K562 (cell line): ENCODE results near the gene SLC22A23. TPM values are rescaled to one million over a fixed set of nuclear protein-coding genes. Genes with fewer than 3 reads are reported as not detected.
A peak's percentile ranks its signal among the peaks of the same experiment; 100 is the strongest.

Experiments
- ATAC-seq: fragments of 200-7000 bp; cut with Tn5 transposase; 3 replicates; pipeline ENCODE4 v1.9.1; 2020; ENCODE audit warnings: moderate library complexity
- BruUV-seq: library from RNA; stranded (reverse); fragments of 400-500 nt; replicated peaks from 2 replicates; lab custom pipeline; 2021; lab: Mats Ljungman, UMichigan
- CTCF ChIA-PET: fragments of 300-600 bp; formaldehyde crosslinking; extraction: SDS; loops from one replicate; lab custom pipeline; 2021; ENCODE audit warnings: low intra/inter-chr PET ratio; lab: Yijun Ruan, JAX
- POLR2A ChIA-PET: fragments of 300-600, 350-650 bp; sonication (Branson Sonifier 250); formaldehyde crosslinking; extraction: SDS; loops from one replicate; lab custom pipeline; 2021; ENCODE audit warnings: antibody characterized with exemption, inconsistent platforms; lab: Yijun Ruan, JAX
- DNase-seq, 4 experiments: peaks; one replicate each; pipeline versions ENCODE4 v3.0.0 to v3.0.0-alpha.2; 2011 to 2018; ENCODE audit warnings: low spot score in 3 of 4, mixed read lengths in 3 of 4; ENCODE audit errors: extremely low read depth in 1 of 4
- FAIRE-seq: peaks from 2 replicates; lab custom pipeline; 2011; peaks lifted over from hg19 to GRCh38; lab: Jason Lieb, UNC
- H2AFZ ChIP-seq: 2 replicates; pipeline ENCODE4 v1.6.0; 2011; ENCODE audit warnings: low read depth, low read length, control low read depth, inconsistent platforms
- H3K27ac ChIP-seq: fragments of 200-600 bp; 3 replicates; pipeline ENCODE4 v1.8.0; 2011; ENCODE audit warnings: low read depth, mild to moderate bottlenecking, control low read depth, inconsistent platforms, low read length, moderate library complexity, mixed read lengths; ENCODE audit errors: extremely low read depth
- H3K27me3 ChIP-seq, 2 experiments: fragments of 300-600 bp in 1 of 2; 2 replicates in 1 of 2; 3 replicates in 1 of 2; pipeline versions ENCODE4 v1.6.0 to v1.8.0; 2011; ENCODE audit warnings: inconsistent platforms in 2 of 2, low read length in 2 of 2, mild to moderate bottlenecking in 1 of 2, mixed read lengths in 1 of 2, moderate library complexity in 1 of 2; ENCODE audit not compliant: control insufficient read depth in 2 of 2, insufficient read depth in 2 of 2
- H3K36me3 ChIP-seq: fragments of 300-600 bp; 3 replicates; pipeline ENCODE4 v1.8.0; 2011; ENCODE audit warnings: mild to moderate bottlenecking, low read length, inconsistent platforms; ENCODE audit not compliant: control insufficient read depth, insufficient read depth
- H3K4me1 ChIP-seq, 2 experiments: fragments of 200-600 bp in 1 of 2; replicated peaks in 1 of 2; 2 replicates in 1 of 2; 3 replicates in 1 of 2; pipeline versions ENCODE4 v1.5.1 to v1.8.0; 2011; ENCODE audit warnings: inconsistent platforms in 2 of 2, low read length in 2 of 2, mild to moderate bottlenecking in 1 of 2, mixed read lengths in 1 of 2, moderate library complexity in 1 of 2; ENCODE audit not compliant: control insufficient read depth in 2 of 2, insufficient read depth in 2 of 2
- H3K4me2 ChIP-seq: 2 replicates; pipeline ENCODE4 v1.6.1; 2011; ENCODE audit warnings: low read length, control low read depth, inconsistent platforms, mixed read lengths; ENCODE audit not compliant: insufficient read depth
- H3K4me3 ChIP-seq: fragments of 200-600 bp; sonication (generic), shearing (Covaris generic); 2 replicates; pipeline ENCODE4 v1.5.1; 2016; ENCODE audit warnings: control low read depth, inconsistent platforms
- H3K79me2 ChIP-seq: fragments of 200-600 bp; 3 replicates; pipeline ENCODE4 v1.8.0; 2011; ENCODE audit warnings: low read length, inconsistent platforms; ENCODE audit not compliant: control insufficient read depth, insufficient read depth
- H3K9ac ChIP-seq, 2 experiments: 2 replicates each; pipeline versions ENCODE4 v1.6.0 to v1.6.1; 2011; ENCODE audit warnings: low read depth in 2 of 2, low read length in 2 of 2, control low read depth in 1 of 2, inconsistent platforms in 1 of 2, mild to moderate bottlenecking in 1 of 2, mixed read lengths in 1 of 2; ENCODE audit not compliant: insufficient read depth in 1 of 2
- H3K9me1 ChIP-seq: one replicate; pipeline ENCODE4 v1.6.0; 2011; ENCODE audit warnings: inconsistent platforms, mild to moderate bottlenecking, low read length, moderate library complexity; ENCODE audit not compliant: control insufficient read depth, insufficient read depth
- H3K9me3 ChIP-seq: replicated peaks from 2 replicates; pipeline ENCODE4 v1.5.1; 2011; ENCODE audit warnings: low read depth, low read length, inconsistent platforms; ENCODE audit not compliant: control insufficient read depth, insufficient read depth
- H4K20me1 ChIP-seq: replicated peaks from 2 replicates; pipeline ENCODE4 v1.6.1; 2011; ENCODE audit warnings: low read length, inconsistent platforms, mixed read lengths; ENCODE audit not compliant: control insufficient read depth, insufficient read depth
- CXXC5 ChIP-seq: fragments of 250-450 bp; sonication (Bioruptor Pico); IDR thresholded peaks from 2 replicates; pipeline ENCODE4 v1.8.0; 2022; ENCODE audit warnings: inconsistent platforms, mild to moderate bottlenecking, moderate library complexity
- SIN3A ChIP-seq, 2 experiments: fragments of 150-350 bp in 1 of 2; IDR thresholded peaks; 2 replicates each; pipeline ENCODE4 v1.6.1; 2011 to 2016; ENCODE audit warnings: borderline replicate concordance in 2 of 2, low read depth in 2 of 2, low read length in 2 of 2, mild to moderate bottlenecking in 2 of 2, moderate library complexity in 2 of 2; ENCODE audit not compliant: control insufficient read depth in 1 of 2
- SIRT6 ChIP-seq: IDR thresholded peaks from one replicate; pipeline ENCODE4 v1.6.1; 2012; ENCODE audit warnings: low read depth, mild to moderate bottlenecking, control low read depth, inconsistent platforms, low read length, moderate library complexity
- TAF15 ChIP-seq: fragments of 200-400 bp; formaldehyde crosslinking; IDR thresholded peaks from 2 replicates; pipeline ENCODE4 v1.6.1; 2017; ENCODE audit warnings: mild to moderate bottlenecking, low read depth, low read length, moderate library complexity
- TAL1 ChIP-seq: fragments of 450-650 bp; IDR thresholded peaks from 2 replicates; pipeline ENCODE4 v1.6.1; 2016; ENCODE audit warnings: mild to moderate bottlenecking
- TCF3 ChIP-seq: sonication (generic); formaldehyde crosslinking; IDR thresholded peaks from 2 replicates; pipeline ENCODE4 v1.4.0; 2020; ENCODE audit warnings: mild to moderate bottlenecking, missing genetic modification reagents
- ZC3H4 ChIP-seq: sonication (generic); formaldehyde crosslinking; IDR thresholded peaks from 2 replicates; pipeline ENCODE4 v1.9.0; 2021; ENCODE audit warnings: missing genetic modification reagents, borderline replicate concordance
- WGBS: fragments of 100-300 bp; shearing (Covaris generic); methylation state at CpG from one replicate; pipeline ENCODE4 v1.1.6; 2016; ENCODE audit warnings: low coverage, mixed read lengths; ENCODE audit not compliant: insufficient coverage; ENCODE audit errors: missing lambda C conversion rate; 5-methylcytosine and 5-hydroxymethylcytosine counted together
- in situ Hi-C: fragments of 300-500 bp; cut with MboI; formaldehyde crosslinking; loops from 4 replicates; pipeline ENCODE4 v1.15.0; 2018; ENCODE audit warnings: inconsistent platforms, mixed read lengths
- intact Hi-C: fragments of 100-400 bp; cut with micrococcal nuclease; formaldehyde crosslinking; loops from 2 replicates; pipeline ENCODE4 v1.14.2; 2022
- polyA plus RNA-seq, 8 experiments: library from polyadenylated mRNA; depleted of rRNA in 4 of 8; stranded (reverse) in 5 of 8; unstranded in 3 of 8; fragments of >200 nt; fragmentation: Nextera tagmentation in 2 of 8; fragmentation: Illumina TruSeq in 1 of 8; extraction: Ambion mirVana in 2 of 8; extraction: Trizol in 1 of 8; gene quantifications; 2 replicates each; pipeline versions ENCODE4 v1.2.1 to v1.2.3, GENCODE V29; 2011 to 2014; ENCODE audit warnings: inconsistent platforms in 1 of 8, missing spikeins in 1 of 8
- total RNA-seq, 7 experiments: library from RNA; depleted of rRNA in 6 of 7; stranded (reverse); fragments of >200 nt in 6 of 7; fragmentation: Illumina TruSeq in 2 of 7; extraction: Trizol in 2 of 7; gene quantifications; 2 replicates each; pipeline versions ENCODE4 v1.2.1 to v1.2.3, GENCODE V29; 2011 to 2021; ENCODE audit warnings: low replicate concordance in 1 of 7
- TF ChIP-seq, protein P1 (sequence below): fragments of 150-350 bp; IDR thresholded peaks from 2 replicates; pipeline ENCODE4 v1.6.1; 2014; ENCODE audit warnings: low read depth, mild to moderate bottlenecking, low read length, borderline replicate concordance

The SLC22A23 gene
- total and polyA plus RNA-seq, 9 of the 15 experiments (the other 6 are each of a cell fraction or from before 2014, with no cell fraction given), result 0.30 to 8.7 (median 2.5) TPM

DNA sequence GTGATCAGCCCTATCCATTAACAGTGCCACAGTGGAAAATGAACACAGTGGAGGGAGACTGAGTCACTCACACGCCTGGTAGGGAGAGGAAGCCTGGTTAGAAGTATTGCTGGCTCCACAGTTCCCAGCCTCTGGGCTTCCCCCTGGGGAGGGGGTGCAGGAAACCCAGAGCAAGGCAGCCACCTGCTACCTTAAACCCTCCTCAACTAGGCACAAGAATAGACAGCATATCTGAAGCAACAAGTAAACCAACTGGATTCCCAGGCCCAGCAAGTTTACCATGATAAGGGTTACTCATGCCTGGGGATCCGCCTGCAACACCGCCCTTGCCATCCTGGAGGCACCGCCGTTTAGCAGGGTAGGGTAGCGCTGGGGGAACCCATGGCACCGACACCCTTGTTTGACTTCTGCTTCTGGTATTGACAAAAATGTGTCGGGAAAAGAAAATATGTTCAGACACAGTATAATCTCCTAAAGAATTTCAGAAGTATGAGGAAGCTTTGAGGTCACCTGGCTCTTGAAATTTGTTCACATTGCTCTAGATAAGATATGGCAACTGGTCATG, 38.3 kb downstream of the SLC22A23 start (continued):
- TF ChIP-seq TCF3 (peak; percentile 72), CXXC5 (CRISPR knock-in tag) (0 out of 2 replicates have a peak, but pooled peaks have one; percentile 13), TAL1 (peak; percentile 19; the same call in 1 of the 2 replicates)

DNA sequence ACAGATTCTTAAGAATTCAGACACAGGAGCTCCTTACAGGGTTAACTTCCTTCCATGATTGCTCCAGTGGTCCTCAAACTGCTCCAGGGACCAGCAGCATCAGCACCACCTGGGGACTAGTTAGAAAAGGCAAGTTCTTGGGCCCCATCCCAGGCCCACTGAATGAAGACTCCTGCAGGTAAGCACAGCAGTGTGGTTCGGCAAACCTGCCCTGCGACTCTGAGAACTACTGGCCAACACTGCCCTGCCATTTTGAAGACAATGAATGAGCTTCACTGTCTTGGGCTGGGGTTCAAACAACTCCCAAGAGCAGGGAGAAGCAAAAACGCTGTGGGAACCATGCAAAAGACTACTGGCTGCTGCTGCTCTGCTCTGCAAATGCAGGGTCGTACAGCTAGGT, 39.4 kb downstream of the SLC22A23 start:
- WGBS, result 66% methylated on average over 4 of the region's 4 CpGs
- ChIA-PET CTCF (no interaction called here), POLR2A (interaction anchor here (0.6 to 0.8 kb wide), 3 partner anchors 43 to 647 kb away, joined by 3 to 4 read pairs (median 3); no protein-coding TSS in a partner anchor)
- DNase-seq (no peak), ATAC-seq (no peak), FAIRE-seq (no peak)
- intact Hi-C loops (no loop called here), in situ Hi-C loops (no loop called here)
- no peak overlapping the region for H3K4me2 ChIP-seq
- no peaks in the 10 kb centered on the region for H3K27me3 ChIP-seq
- TF ChIP-seq ZC3H4 (CRISPR knock-in tag), result no peak
- no peak for TF ChIP-seq TAF15
- TF ChIP-seq, protein P1, sequence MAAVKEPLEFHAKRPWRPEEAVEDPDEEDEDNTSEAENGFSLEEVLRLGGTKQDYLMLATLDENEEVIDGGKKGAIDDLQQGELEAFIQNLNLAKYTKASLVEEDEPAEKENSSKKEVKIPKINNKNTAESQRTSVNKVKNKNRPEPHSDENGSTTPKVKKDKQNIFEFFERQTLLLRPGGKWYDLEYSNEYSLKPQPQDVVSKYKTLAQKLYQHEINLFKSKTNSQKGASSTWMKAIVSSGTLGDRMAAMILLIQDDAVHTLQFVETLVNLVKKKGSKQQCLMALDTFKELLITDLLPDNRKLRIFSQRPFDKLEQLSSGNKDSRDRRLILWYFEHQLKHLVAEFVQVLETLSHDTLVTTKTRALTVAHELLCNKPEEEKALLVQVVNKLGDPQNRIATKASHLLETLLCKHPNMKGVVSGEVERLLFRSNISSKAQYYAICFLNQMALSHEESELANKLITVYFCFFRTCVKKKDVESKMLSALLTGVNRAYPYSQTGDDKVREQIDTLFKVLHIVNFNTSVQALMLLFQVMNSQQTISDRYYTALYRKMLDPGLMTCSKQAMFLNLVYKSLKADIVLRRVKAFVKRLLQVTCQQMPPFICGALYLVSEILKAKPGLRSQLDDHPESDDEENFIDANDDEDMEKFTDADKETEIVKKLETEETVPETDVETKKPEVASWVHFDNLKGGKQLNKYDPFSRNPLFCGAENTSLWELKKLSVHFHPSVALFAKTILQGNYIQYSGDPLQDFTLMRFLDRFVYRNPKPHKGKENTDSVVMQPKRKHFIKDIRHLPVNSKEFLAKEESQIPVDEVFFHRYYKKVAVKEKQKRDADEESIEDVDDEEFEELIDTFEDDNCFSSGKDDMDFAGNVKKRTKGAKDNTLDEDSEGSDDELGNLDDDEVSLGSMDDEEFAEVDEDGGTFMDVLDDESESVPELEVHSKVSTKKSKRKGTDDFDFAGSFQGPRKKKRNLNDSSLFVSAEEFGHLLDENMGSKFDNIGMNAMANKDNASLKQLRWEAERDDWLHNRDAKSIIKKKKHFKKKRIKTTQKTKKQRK, result no peak
- TF ChIP-seq SIRT6, result no peak
- TF ChIP-seq SIN3A (IDR thresholded peaks at IDR 0.05; ENCODE audit: borderline replicate concordance in 2 of 2, control insufficient read depth in 1 of 2, low read depth in 2 of 2, low read length in 2 of 2), result no peak
- no peaks in the 10 kb centered on the region for H3K36me3 ChIP-seq
- no peaks in the 10 kb centered on the region for H4K20me1 ChIP-seq
- H3K9me3 ChIP-seq, result no peaks in the 10 kb centered on the region
- no peaks in the 10 kb centered on the region for H3K9me1 ChIP-seq
- peaks cover 21 to 49% of the 10 kb centered on the region in 2 experiments for H3K4me1 ChIP-seq
- no TSS peak for BruUV-seq
- H2AFZ ChIP-seq, result no peak overlapping the region
- H3K79me2 ChIP-seq, result no peaks in the 10 kb centered on the region
- no peak overlapping the region for H3K4me3 ChIP-seq
- H3K9ac ChIP-seq, result no peak overlapping the region
- no peak overlapping the region for H3K27ac ChIP-seq
